SH-SY5Y (cell line): ENCODE measurements around the gene ARMC9.

Source experiments
- GATA2 ChIP-seq: IDR thresholded peaks from 2 replicates; pipeline ENCODE4 v1.6.1; 2011; ENCODE audit warnings: mild to moderate bottlenecking, low read depth, low read length
- GATA3 ChIP-seq: IDR thresholded peaks from 2 replicates; pipeline ENCODE4 v1.6.1; 2011; ENCODE audit warnings: low read depth, mild to moderate bottlenecking, low read length, moderate library complexity

DNA sequence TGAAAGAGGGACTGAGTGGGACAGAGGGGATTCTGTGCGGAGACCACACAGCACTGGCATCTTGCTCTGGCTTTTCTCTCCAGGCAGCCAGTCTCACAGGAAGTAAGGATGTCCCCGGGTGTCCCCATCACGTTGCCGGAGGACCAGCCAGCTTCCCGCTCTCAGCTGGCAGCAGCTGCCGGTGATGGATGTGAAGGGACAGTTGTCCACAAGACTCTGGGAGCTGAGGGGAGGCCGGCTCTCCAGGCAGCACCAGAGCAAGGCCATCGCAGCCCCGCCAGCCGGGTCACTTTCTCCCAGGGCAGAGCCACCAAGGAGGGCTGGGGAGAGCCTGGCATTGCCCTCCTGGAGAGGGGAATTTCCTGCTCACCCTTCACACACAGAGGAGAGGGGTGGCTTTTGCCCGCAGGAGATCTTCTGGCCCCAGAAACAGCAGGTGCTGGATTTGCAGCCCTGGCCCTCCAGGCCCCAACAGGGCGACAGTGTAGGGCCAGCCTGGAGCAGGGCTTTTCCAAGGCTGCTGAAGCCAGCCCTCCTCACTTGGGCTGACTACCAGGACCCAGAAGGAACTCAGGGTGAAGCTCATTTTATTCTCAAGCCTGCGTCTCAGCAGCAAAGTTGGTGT is 173.1 kb downstream of the ARMC9 start:
- TF ChIP-seq GATA2 (no peak), GATA3 (no peak)
